ENCODE results near the gene RSPH6A. TPM values are rescaled to one million over a fixed set of nuclear protein-coding genes. Genes with fewer than 3 reads are reported as not detected.
A peak's percentile ranks its signal among the peaks of the same experiment; 100 is the strongest.

RSPH6A gene
- total RNA-seq, 4 donors from 2014 or later: 0.24 TPM; not detected in 3

DNA sequence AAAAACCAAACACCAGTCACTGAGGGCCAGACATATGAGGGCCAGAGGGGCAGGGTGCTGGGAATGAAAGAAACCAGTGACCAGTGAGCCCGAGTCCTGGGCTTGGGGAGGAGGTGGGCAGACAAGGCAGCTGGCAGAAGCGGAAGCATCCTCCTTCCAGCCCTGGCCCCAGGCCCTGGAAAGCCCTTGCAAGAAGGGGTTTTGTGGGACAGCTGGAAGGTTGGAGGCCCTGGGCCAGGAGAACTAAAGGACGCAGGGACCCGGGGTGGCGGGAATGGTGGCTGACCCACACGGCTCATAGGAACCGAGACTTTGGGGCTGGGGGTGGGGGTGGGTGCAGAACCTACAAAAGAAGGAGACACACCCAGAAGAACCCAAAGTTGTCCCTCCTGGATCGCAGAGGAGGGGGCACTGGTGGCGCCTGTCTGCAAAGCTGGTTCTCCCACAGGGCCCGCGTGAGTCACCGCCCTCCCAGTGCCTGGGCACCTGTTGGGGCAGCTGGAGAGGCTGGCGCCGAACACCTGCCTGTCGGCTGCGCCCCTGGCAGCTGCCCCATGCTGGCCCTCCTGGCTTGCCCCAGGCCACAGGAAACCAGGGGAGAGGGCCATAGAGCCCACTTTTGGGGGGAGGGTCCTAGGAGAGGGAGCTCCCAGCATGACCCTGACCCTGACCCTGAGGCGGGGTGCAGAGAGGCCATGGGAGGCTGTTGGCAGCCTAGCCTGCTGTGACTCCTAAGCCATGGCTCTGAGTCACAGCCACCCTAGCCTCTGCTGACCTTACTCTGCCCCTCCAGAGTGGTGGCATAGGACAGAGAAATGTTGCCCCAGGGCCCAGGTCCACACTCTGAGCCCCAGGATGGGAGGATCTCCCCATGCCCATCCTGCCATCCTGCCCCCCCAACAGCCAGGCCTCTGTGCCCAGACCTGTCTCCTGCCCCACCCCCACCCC lies 33.6 kb downstream of the RSPH6A start:
- DNase-seq (ENCODE audit: low spot score): no peak
- ATAC-seq (ENCODE audit: low FRiP score): peak; percentile 35
- TF ChIP-seq, protein P1, sequence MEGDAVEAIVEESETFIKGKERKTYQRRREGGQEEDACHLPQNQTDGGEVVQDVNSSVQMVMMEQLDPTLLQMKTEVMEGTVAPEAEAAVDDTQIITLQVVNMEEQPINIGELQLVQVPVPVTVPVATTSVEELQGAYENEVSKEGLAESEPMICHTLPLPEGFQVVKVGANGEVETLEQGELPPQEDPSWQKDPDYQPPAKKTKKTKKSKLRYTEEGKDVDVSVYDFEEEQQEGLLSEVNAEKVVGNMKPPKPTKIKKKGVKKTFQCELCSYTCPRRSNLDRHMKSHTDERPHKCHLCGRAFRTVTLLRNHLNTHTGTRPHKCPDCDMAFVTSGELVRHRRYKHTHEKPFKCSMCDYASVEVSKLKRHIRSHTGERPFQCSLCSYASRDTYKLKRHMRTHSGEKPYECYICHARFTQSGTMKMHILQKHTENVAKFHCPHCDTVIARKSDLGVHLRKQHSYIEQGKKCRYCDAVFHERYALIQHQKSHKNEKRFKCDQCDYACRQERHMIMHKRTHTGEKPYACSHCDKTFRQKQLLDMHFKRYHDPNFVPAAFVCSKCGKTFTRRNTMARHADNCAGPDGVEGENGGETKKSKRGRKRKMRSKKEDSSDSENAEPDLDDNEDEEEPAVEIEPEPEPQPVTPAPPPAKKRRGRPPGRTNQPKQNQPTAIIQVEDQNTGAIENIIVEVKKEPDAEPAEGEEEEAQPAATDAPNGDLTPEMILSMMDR (IDR thresholded peaks at IDR 0.05): no peak

DNA sequence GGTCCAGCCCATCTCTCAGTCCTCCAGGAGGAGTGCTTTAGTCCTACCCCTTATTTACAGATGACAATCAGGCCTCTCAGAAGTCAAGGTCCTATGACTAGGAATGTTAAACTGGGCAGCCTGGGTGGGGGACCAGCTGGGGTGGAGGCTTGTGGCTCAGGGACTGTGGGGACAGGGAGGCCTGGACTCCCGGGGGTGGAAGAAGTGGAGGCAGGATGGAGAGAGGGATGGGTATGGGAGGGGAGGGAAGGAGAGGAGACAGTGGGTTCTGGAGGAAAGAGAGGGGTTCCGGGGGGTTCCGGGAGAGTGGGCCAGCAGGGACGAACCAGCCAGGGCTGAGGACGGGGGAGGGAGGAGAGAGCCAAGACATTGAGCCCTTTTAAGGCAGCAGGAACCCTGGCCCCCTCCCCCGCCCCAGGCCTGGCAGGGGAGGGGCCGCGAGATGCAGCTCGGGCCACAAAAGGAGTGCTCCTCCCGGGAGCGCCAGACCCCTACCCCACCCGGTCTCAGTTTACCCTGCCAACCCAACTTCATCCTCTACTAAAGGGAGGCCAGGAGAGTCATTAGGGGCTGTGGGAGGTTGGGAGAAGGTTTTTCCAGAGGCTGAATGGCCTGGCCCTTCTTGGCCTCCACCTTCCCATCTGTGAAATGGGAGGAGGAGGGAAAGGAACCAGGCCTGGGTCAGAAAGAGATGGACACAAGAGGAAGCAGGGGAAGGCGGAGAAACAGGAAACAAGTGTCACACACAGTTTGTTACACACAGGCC lies 34.5 kb downstream of the RSPH6A start:
- ATAC-seq (ENCODE audit: low FRiP score): no peak
- DNase-seq (ENCODE audit: low spot score): no peak
- TF ChIP-seq, protein P1 (IDR thresholded peaks at IDR 0.05): no peak

DNA sequence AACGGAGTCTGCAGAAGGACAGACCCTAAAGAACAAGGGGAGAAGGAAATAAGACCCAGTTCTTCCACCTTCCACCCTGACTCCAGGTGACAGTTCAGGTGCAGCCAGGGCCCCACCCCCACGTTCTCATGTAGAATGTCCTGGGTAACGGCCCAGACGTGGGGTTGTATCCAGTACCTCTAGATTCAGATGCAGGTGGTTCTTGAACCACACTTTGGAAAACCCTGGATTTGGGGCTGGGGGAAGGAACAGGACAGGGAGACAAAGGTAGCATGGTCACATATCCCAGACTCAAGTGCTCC lies 35.0 kb downstream of the RSPH6A start:
- no peak for ATAC-seq (ENCODE audit: low FRiP score)
- TF ChIP-seq, protein P1 (IDR thresholded peaks at IDR 0.05): no peak
- DNase-seq (ENCODE audit: low spot score): no peak

DNA sequence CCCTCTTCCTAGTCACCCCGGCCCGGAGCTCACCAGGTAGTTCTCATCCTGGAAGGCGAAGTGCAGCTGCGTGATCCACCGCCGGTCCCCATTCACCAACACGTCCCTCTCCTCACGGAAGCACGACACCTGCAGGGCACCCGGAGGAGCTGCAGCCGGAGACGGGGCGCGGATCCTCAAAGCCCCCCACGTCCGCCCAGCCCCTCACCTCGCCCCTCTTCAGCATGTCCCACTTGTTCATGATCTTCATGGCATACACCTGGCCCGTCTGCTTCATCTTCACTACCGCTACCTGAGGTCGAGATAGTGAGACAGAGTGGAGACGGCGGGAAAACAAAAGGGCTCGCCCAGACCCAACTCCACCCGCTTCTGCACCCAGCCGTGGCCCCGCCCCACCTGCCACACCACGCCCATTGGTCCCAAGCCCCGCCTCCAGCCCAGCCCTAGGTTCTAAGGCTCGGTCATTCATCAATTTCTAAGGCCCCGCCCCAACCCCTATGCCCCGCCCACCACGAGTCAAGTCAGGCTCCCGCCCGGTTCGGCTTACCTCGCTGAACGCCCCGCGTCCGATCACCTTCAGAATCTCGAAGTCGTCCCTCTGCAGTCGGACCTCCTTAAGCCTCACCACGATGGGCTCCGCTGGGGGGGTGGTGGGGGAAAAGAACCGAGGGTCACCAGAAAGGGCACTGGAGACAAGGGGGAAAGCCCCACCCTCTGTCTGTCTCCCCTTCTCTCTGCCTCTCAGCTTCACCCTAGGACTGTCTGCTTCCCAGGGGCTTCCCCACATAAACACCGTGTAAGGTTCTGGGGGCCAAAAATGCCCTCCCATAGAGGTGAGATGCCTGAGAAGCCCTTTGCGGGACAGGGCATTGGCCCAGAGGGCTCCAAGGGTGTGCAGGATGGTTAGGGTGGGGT lies 35.6 kb downstream of the RSPH6A start:
- peak; percentile 76 for ATAC-seq (ENCODE audit: low FRiP score)
- peak; percentile 91 for DNase-seq (ENCODE audit: low spot score)
- TF ChIP-seq, protein P1 (IDR thresholded peaks at IDR 0.05): no peak

DNA sequence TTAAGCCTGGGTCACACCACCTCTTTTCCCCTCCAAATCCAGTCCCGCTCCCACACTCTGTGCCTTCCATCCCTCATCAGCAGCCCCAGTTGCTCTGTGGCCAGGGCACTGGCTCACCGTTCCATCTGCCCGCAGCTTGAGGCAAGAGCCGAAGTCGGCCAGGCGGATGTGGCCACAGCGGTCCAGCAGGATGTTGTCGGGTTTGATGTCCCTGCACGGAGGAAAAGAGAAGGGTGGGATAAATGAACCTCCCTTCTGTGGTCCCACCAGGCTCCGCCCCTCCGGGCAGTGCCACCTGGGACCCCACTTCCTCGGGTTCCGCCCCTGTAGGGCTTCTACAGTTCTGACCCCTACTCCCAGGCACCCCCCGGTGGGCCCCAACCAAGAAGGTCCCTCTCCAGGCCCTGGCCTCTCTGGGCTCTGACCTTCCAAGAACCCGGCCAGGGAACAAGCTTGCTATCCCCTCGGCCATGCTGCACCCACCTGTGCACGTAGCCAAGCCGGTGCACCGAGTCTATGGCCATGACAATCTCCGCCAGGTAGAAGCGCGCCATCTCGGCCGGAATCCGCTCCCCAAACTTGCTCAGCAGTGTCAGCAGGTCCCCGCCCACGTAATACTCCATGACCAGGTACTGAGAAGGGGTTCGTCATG lies 37.0 kb downstream of the RSPH6A start:
- TF ChIP-seq, protein P1 (IDR thresholded peaks at IDR 0.05): no peak
- DNase-seq (ENCODE audit: low spot score): no peak
- no peak for ATAC-seq (ENCODE audit: low FRiP score)

DNA sequence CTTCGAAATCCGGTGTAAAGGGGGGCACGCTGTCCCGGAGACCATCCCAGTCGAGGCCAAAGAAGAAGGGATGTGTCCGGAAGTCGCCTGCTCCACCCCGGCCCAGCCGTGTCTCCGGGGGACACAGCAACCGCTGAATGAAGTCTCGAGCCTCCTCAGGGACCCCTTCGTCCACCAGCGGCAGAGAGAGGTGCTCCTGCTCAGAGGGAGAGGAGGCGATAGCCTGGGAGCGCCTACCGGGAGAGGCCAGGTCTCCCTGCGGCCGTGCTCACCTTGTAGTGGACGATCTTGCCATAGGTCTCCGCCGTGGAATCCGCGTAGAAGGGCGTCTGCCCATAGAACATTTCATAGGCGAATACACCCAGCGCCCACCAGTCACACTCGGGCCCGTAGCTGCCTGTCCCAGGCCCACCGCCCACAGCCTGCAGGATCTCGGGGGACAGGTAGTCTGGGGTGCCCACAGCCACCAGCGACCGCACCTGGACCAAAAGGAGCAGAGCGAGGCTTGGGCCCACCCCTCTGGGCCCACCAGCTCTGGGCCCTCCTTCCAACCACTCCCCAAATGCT lies 37.6 kb downstream of the RSPH6A start:
- DNase-seq (ENCODE audit: low spot score) (no peak), ATAC-seq (ENCODE audit: low FRiP score) (no peak)
- TF ChIP-seq, protein P1 (IDR thresholded peaks at IDR 0.05): no peak
